ENCODE results near the gene BCAM.

Gene BCAM

GRCh38 chr19:44776402-44777096 is 32.4 kb upstream of the BCAM start:
- no peak for TF ChIP-seq FOXP2 (optimal IDR thresholded peaks at IDR 0.05; ENCODE audit: borderline replicate concordance, extremely low read depth, extremely low read length, insufficient read depth)
- TF ChIP-seq TAF1 (IDR thresholded peaks at IDR 0.05; ENCODE audit: borderline replicate concordance, insufficient read depth, low read length), result no peak

- no peak for TF ChIP-seq TAF1 (IDR thresholded peaks at IDR 0.05; ENCODE audit: borderline replicate concordance, insufficient read depth, low read length)
- no peak for TF ChIP-seq FOXP2 (optimal IDR thresholded peaks at IDR 0.05; ENCODE audit: borderline replicate concordance, extremely low read depth, extremely low read length, insufficient read depth)
- TF ChIP-seq REST (IDR thresholded peaks at IDR 0.05; ENCODE audit: insufficient read depth in 1 of 2, low read depth in 2 of 2, low read length in 2 of 2), result no peak
- TF ChIP-seq SIN3A (IDR thresholded peaks at IDR 0.05; ENCODE audit: borderline replicate concordance, insufficient read depth, low read length), result no peak
- TF ChIP-seq POLR2AphosphoS5 (IDR thresholded peaks at IDR 0.05; ENCODE audit: low read depth, low read length), result no peak
These were observed 31.1 kb upstream of the BCAM start, which contains the start of gene CBLC for GRCh38 chr19:44777715-44778347. Gene CBLC (plus strand): TSS chr19:44777890. CDS start chr19:44777932, 42 bp downstream.

- TF ChIP-seq SIN3A (IDR thresholded peaks at IDR 0.05; ENCODE audit: borderline replicate concordance, insufficient read depth, low read length) (no peak), REST (IDR thresholded peaks at IDR 0.05; ENCODE audit: insufficient read depth in 1 of 2, low read depth in 2 of 2, low read length in 2 of 2) (no peak), TAF1 (IDR thresholded peaks at IDR 0.05; ENCODE audit: borderline replicate concordance, insufficient read depth, low read length) (no peak), POLR2AphosphoS5 (IDR thresholded peaks at IDR 0.05; ENCODE audit: low read depth, low read length) (no peak), FOXP2 (optimal IDR thresholded peaks at IDR 0.05; ENCODE audit: borderline replicate concordance, extremely low read depth, extremely low read length, insufficient read depth) (no peak)
These were observed 29.8 kb upstream of the BCAM start for GRCh38 chr19:44779150-44779549.

GRCh38 chr19:44782729-44783128 is 26.2 kb upstream of the BCAM start:
- TF ChIP-seq POLR2AphosphoS5 (IDR thresholded peaks at IDR 0.05; ENCODE audit: low read depth, low read length), result no peak
- no peak for TF ChIP-seq REST (IDR thresholded peaks at IDR 0.05; ENCODE audit: insufficient read depth in 1 of 2, low read depth in 2 of 2, low read length in 2 of 2)
- no peak for TF ChIP-seq FOXP2 (optimal IDR thresholded peaks at IDR 0.05; ENCODE audit: borderline replicate concordance, extremely low read depth, extremely low read length, insufficient read depth)
- no peak for TF ChIP-seq TAF1 (IDR thresholded peaks at IDR 0.05; ENCODE audit: borderline replicate concordance, insufficient read depth, low read length)
- no peak for TF ChIP-seq SIN3A (IDR thresholded peaks at IDR 0.05; ENCODE audit: borderline replicate concordance, insufficient read depth, low read length)

- TF ChIP-seq TAF1 (IDR thresholded peaks at IDR 0.05; ENCODE audit: borderline replicate concordance, insufficient read depth, low read length) (no peak), FOXP2 (optimal IDR thresholded peaks at IDR 0.05; ENCODE audit: borderline replicate concordance, extremely low read depth, extremely low read length, insufficient read depth) (no peak), POLR2AphosphoS5 (IDR thresholded peaks at IDR 0.05; ENCODE audit: low read depth, low read length) (no peak), SIN3A (IDR thresholded peaks at IDR 0.05; ENCODE audit: borderline replicate concordance, insufficient read depth, low read length) (no peak), REST (IDR thresholded peaks at IDR 0.05; ENCODE audit: insufficient read depth in 1 of 2, low read depth in 2 of 2, low read length in 2 of 2) (no peak)
These were observed 25.4 kb upstream of the BCAM start for GRCh38 chr19:44783545-44783944.
